GM19025 (cell line): ENCODE measurements around the gene EFTUD2.

Source experiments
- ATAC-seq: cut with Tn5 transposase; IDR thresholded peaks from one replicate; pipeline ENCODE4 v1.9.1; 2021; ENCODE audit warnings: mild to moderate bottlenecking, low read depth, moderate library complexity; ENCODE audit not compliant: unreplicated experiment

Gene EFTUD2

GRCh38 chr17:44894642-44895041 lies 4.6 kb downstream of the EFTUD2 start:
- ATAC-seq: no peak

GRCh38 chr17:44892250-44892649 lies 7.0 kb downstream of the EFTUD2 start:
- ATAC-seq: no peak

DNA sequence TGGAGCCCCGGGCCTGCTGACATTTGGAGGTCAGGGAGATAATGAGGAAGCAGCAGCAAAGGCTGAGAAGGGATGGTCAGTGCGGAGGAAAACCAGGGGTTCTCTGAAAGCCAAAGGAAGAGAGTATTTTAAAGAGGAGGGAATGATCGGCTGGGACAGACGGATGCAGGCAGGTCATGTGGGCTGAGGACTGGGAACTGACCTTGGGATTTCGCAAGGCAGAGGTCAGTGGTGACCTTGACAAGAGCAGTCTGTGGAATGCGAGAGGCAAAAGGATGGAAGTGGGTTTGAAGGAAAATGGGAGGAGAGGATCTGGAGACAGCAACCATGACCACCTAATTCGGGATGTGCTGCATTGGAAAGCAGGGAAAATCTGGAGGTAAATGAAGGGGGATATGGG lies 10.2 kb downstream of the EFTUD2 start:
- no peak for ATAC-seq

- no peak for ATAC-seq
Measured at GRCh38 chr17:44887971-44888954, 11.0 kb downstream of the EFTUD2 start.

GRCh38 chr17:44887016-44887415 lies 12.2 kb downstream of the EFTUD2 start:
- no peak for ATAC-seq

GRCh38 chr17:44884941-44885340 lies 14.3 kb downstream of the EFTUD2 start:
- no peak for ATAC-seq

- ATAC-seq: no peak
Measured at GRCh38 chr17:44881145-44881544, 18.1 kb downstream of the EFTUD2 start.

DNA sequence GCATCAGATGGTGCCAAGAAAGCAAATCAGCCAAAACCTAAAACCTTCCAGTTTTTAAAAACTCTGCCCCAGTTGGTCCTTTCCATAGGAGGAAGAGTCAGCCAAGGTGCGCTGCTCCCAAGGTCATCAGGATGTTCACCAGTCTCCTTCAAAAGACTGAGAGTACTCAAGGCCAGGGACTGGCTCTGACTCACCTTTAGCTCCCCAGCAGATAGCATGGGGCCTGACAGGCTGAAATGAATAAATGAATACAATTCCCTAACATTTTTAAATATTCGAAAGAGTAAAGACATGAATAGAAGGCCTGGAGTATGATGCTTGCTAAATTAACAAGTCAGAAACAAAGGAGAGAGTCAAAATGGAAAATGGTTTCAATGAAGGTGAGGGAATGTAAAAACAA lies 19.2 kb downstream of the EFTUD2 start:
- ATAC-seq: no peak

GRCh38 chr17:44879376-44879775 lies 19.9 kb downstream of the EFTUD2 start:
- ATAC-seq: no peak

DNA sequence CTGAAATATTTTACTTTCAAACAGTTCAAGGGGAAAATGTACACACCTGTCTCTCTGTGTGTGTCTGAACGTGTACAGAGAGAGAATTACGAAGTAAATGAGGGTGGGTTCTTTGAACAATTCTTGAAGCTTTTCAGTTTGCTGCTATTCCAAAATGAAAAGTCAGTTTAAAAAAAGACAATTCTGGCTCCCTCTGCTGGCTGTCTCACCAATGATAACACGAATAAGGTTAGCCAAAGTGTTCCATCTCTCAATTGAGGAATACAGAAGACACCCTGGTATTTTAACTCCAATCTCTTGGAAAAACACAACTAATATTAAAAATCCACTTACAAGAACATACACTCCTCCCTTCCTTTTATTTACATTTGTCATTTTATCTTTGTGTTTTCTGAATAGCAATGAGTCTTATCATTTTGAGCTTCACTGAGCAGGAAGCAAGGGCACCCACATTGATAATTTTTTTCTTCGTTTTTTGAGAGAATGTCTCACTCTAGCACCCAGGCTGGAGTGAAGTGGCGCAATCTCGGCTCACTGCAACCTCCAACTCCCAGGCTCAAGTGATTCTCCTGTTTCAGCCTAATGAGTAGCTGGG lies 20.5 kb downstream of the EFTUD2 start:
- ATAC-seq: no peak

GRCh38 chr17:44877121-44877520 lies 22.1 kb downstream of the EFTUD2 start:
- no peak for ATAC-seq

GRCh38 chr17:44875761-44876160 lies 23.5 kb downstream of the EFTUD2 start:
- ATAC-seq: no peak

- no peak for ATAC-seq
Measured at GRCh38 chr17:44872131-44872768, 27.0 kb downstream of the EFTUD2 start.

DNA sequence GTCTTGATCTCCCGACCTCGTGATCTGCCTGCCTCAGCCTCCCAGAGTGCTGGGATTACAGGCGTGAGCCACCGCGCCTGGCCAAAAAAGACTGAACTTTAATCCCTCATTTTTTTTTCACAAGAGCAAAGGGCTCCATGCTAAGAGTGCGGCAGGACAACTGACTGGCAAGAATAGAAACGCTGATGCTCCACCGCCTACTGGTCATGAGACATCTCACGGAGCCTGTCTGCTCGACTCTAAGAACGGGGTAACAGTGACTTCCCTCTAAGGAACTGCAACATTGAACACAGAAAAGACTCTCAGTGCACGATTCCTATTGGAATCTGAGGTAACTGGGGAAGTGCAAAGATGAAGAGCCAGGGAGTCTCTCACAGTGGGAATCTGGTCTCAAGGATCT lies 27.7 kb downstream of the EFTUD2 start:
- no peak for ATAC-seq

GRCh38 chr17:44867841-44868240 lies 31.4 kb downstream of the EFTUD2 start:
- no peak for ATAC-seq

DNA sequence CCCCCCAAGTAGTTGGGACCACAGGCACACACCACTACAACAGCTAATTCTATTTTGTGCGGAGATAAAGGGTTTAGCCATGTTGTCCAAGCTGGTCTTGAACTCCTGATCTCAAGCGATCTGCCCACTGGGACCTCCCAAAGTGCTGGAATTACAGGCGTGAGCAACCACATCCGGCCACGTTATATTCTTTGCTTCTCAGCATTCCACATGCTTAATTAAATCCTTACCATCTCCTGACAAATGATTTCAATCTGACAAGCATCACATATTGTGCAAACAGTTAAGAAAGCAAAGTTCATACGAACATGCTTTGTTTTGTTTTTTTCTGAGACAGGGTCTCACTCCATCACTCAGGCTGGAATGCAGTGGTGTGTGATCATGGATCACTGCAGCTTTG lies 33.3 kb downstream of the EFTUD2 start:
- ATAC-seq: no peak

DNA sequence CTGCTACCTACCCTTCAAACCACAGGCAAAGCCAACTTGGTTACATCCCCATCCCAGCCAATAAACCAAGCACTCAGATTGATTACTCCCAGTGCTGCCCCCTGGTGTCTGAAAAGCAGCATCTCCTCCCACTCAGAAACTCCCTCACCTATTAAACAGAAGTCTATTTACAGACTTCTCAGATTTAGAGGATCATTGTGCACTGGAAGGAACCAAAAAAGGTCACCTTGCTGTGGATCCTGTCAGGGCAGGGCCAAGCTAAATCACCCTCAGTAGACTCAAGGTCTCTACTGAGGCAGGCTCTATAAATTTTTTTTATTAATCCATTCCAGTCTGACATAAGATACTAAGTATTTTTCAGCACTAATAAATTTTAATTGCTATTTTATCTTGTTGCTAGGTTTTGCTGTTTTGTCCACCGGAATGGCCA lies 34.0 kb downstream of the EFTUD2 start:
- ATAC-seq: no peak

DNA sequence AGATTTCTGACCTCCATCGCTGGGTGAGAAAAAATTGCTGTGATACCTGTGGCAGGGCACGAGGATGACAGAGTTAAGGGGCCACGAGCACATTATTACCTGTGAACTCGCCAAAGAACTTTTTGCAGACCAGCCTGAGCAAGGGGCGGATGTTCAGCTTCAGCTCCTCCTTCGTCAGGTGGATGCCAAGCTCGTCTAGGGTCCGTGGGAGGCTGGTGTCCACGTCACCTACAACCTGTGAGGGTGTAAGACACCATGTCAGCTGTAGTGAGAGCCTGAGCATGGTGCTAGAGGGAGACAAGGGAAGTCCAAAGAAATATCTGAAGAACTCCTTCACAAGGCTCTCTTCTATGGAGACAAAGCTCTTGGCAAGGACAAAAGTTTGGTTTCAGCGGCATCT lies 34.4 kb downstream of the EFTUD2 start:
- no peak for ATAC-seq

- ATAC-seq: no peak
Measured at GRCh38 chr17:44863061-44863918, 36.0 kb downstream of the EFTUD2 start.

DNA sequence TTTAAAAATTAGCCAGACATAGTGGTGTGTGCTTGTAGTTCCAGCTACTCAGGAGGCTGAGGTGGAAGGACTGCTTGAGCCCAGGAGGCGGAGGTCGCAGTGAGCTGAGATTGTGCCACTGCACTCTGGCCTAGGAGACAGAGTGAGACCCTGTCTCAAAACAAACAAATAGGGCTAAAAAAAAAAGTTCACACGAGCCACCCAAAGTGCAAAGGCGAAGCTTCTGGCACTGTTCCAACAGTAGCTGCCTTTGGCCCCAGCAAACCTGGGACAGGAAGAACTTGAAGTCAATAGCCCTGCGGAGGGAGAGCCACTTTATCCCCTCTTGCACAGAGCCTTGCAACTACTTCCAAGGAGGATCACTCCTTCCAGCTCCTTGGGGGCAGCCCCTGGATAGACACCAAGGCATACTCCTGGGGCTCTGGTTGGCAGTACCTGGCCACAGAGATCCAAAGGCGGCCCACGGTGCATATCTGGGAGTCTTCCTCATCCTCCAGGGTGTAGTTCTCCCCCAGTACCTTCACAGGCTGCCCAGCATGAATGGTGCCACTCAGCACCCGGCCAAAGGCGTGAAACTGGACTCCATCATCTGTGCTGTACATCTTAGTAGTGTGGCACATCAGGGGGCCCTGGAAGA lies 36.8 kb downstream of the EFTUD2 start:
- no peak for ATAC-seq
